Natural killer cell treated with Interleukin-12 subunit alpha and Interleukin-12 subunit beta and Interleukin-15 and Interleukin-18, amount 100 ng/mL, for 72 hours (primary cell): ENCODE measurements around the gene FBXO24. TPM values are rescaled to one million over a fixed set of nuclear protein-coding genes. Genes with fewer than 3 reads are reported as not detected.

Experiments
- ATAC-seq, 2 donors: fragments of 150-1000 bp; cut with Tn5 transposase in 1 of 2; sonication (Bioruptor Pico), chemical (Tn5 transposase) in 1 of 2; 2 replicates each; pipeline ENCODE4 v1.10.0; 2021
- DNase-seq: peaks from one replicate; pipeline ENCODE4 v3.0.0; 2022; ENCODE audit warnings: low spot score
- H3K27ac Mint-ChIP-seq, 2 donors: 1 replicate in 1 of 2; 2 replicates in 1 of 2; pipeline ENCODE4 v1.8.0; 2022; ENCODE audit warnings: mixed read lengths in 2 of 2, mild to moderate bottlenecking in 1 of 2, moderate library complexity in 1 of 2
- H3K27me3 Mint-ChIP-seq, 2 donors: 1 replicate in 1 of 2; 2 replicates in 1 of 2; pipeline ENCODE4 v1.8.0; 2022; ENCODE audit warnings: mixed read lengths in 2 of 2
- H3K36me3 Mint-ChIP-seq: one replicate; pipeline ENCODE4 v1.8.0; 2022; ENCODE audit warnings: mixed read lengths
- H3K4me1 Mint-ChIP-seq, 2 donors: 1 replicate in 1 of 2; 2 replicates in 1 of 2; pipeline ENCODE4 v1.8.0; 2022; ENCODE audit warnings: low read depth in 2 of 2, mixed read lengths in 2 of 2, mild to moderate bottlenecking in 1 of 2
- H3K4me3 Mint-ChIP-seq: one replicate; pipeline ENCODE4 v1.8.0; 2022; ENCODE audit warnings: mixed read lengths
- H3K9me3 Mint-ChIP-seq: 2 replicates; pipeline ENCODE4 v1.8.0; 2022; ENCODE audit warnings: mixed read lengths
- total RNA-seq, 2 donors: library from RNA; stranded (reverse); gene quantifications; one replicate each; pipeline ENCODE4 v1.2.3, GENCODE V29; 2022

The FBXO24 gene
- total RNA-seq, 2 donors from 2014 or later, result 0.21 TPM; not detected in 1

DNA sequence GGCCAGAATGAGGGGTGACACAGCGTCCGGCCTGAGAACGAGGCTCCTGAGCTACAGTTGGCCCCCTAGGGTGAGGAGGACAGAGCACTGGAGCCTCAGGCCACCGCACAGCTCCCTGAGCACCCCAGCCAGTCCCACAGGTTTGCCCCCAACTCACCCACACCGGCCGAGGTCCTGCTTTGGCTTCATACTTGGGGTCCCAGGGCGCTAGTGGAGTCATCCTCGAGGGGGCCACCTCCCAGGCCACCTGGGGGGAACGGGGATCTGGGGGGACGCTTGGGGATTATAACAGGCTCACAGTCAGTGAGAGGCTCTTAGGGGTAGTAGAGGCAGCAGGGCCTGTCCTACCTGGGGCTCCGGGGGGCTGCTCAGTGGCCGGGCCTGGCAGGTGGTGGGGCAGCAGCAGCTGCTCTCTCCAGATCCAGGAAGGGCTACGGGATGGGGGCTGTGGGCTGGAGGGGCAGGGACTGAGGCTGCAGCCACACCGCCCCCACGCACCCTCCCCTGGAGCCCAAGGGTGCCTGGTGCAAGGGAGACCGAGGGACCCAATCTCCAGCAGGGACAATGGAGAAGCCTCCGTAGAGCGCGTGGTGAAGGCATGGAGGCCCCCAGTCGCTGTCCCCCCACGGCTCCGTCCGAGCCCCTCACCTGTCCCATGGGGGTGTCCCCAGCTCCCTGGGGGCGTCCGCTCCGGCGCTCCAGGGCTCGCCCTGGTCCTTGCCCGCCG lies 13.0 kb upstream of the FBXO24 start:
- DNase-seq, result peak; percentile 59

GRCh38 chr7:100573691-100574361 lies 12.3 kb upstream of the FBXO24 start, which contains the start of gene SAP25:
TSS of gene SAP25 (minus strand) at chr7:100573900. CDS start at chr7:100573742, 158 bp downstream.
- peaks cover 4 to 7% of the 10 kb centered on the region in 2 donors for H3K4me1 Mint-ChIP-seq
- no peak within 1 kb of the TSS for H3K4me3 Mint-ChIP-seq
- no peaks in the 10 kb centered on the region for H3K36me3 Mint-ChIP-seq
- H3K9me3 Mint-ChIP-seq, result no peaks in the 10 kb centered on the region
- no peak within 1 kb of the TSS for H3K27ac Mint-ChIP-seq
- DNase-seq, result peak; percentile 60
- no peaks in the 10 kb centered on the region for H3K27me3 Mint-ChIP-seq
- no peak for ATAC-seq

More for the DNA sequence above, 13.0 kb upstream of the FBXO24 start:
- no peaks in the 10 kb centered on the region for H3K27me3 Mint-ChIP-seq
- no peak overlapping the region for H3K4me3 Mint-ChIP-seq
- ATAC-seq, result no peak
- no peaks in the 10 kb centered on the region for H3K9me3 Mint-ChIP-seq
- peaks cover 8 to 12% of the 10 kb centered on the region in 2 donors for H3K4me1 Mint-ChIP-seq
- no peak overlapping the region for H3K27ac Mint-ChIP-seq
- H3K36me3 Mint-ChIP-seq, result no peaks in the 10 kb centered on the region

DNA sequence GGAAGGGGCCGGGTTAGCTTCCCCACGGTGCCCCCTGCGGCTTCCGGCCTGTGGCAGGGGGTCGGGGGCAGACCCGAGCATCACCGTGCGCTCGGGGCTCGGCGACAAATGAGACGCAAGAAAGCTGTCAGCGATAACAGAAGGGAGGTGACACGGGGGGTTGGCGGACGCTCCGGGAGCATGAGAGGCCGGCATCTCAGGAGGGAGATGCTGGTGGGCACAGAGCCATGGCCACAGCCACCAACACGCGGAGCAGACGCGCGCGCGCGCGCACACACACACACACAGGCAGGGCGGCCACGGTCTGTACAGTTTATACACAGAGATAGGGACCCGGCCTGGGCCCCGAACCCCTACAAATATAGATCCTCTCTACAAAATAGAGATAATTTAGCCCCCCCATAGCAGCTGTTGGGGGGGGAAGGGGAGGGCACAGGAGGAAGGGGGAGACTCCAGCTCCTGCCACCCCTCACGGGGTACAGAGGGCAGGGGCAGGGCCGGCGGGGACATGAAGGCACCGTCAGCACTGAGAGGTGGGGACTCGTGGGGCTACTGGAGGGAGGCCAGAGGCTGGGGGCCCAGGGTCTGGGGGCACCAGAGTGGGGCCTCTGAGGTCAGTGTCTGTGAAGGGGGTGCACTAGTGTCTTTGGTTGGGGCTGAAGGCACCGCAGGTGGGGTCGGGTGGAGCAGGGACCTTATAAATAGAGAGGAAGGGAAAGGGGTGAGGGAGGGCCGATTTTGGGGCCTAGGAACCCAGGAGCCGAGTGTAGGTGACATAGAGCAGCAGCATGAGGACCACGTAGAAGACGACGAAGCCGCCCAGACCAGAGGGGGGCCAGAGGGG lies 11.5 kb upstream of the FBXO24 start:
- Mint-ChIP-seq H3K4me3 (no peak overlapping the region), H3K9me3 (no peaks in the 10 kb centered on the region), H3K4me1 (no peaks in the 10 kb centered on the region), H3K27me3 (no peaks in the 10 kb centered on the region), H3K36me3 (no peaks in the 10 kb centered on the region), H3K27ac (no peak overlapping the region)
- ATAC-seq (no peak), DNase-seq (peak; percentile 56)

GRCh38 chr7:100575206-100575631 lies 10.9 kb upstream of the FBXO24 start:
- no peak overlapping the region for H3K4me3 Mint-ChIP-seq
- H3K27ac Mint-ChIP-seq, result no peak overlapping the region

GRCh38 chr7:100575746-100576383 lies 10.3 kb upstream of the FBXO24 start:
- no peaks in the 10 kb centered on the region for H3K4me1 Mint-ChIP-seq

More at GRCh38 chr7:100575206-100575631, 10.9 kb upstream of the FBXO24 start:
- Mint-ChIP-seq H3K4me1 (no peaks in the 10 kb centered on the region), H3K36me3 (no peaks in the 10 kb centered on the region), H3K27me3 (no peaks in the 10 kb centered on the region), H3K9me3 (no peaks in the 10 kb centered on the region)
- DNase-seq (peak; percentile 57), ATAC-seq (no peak)

GRCh38 chr7:100576384-100576993 lies 9.6 kb upstream of the FBXO24 start:
- no peaks in the 10 kb centered on the region for H3K4me1 Mint-ChIP-seq
- ATAC-seq (no peak), DNase-seq (peak; percentile 56)
- H3K27me3 Mint-ChIP-seq, result no peaks in the 10 kb centered on the region
- H3K9me3 Mint-ChIP-seq, result no peaks in the 10 kb centered on the region
- no peaks in the 10 kb centered on the region for H3K36me3 Mint-ChIP-seq
- no peak overlapping the region for H3K4me3 Mint-ChIP-seq
- no peak overlapping the region for H3K27ac Mint-ChIP-seq

More at GRCh38 chr7:100575746-100576383, 10.3 kb upstream of the FBXO24 start:
- no peaks in the 10 kb centered on the region for H3K27me3 Mint-ChIP-seq
- DNase-seq (peak; percentile 45), ATAC-seq (no peak)
- H3K27ac Mint-ChIP-seq, result no peak overlapping the region
- H3K36me3 Mint-ChIP-seq, result no peaks in the 10 kb centered on the region
- no peaks in the 10 kb centered on the region for H3K9me3 Mint-ChIP-seq
- no peak overlapping the region for H3K4me3 Mint-ChIP-seq

- Mint-ChIP-seq H3K9me3 (no peaks in the 10 kb centered on the region), H3K4me3 (no peak overlapping the region), H3K27ac (no peak overlapping the region), H3K4me1 (no peaks in the 10 kb centered on the region), H3K27me3 (no peaks in the 10 kb centered on the region), H3K36me3 (no peaks in the 10 kb centered on the region)
- DNase-seq (peak; percentile 60), ATAC-seq (no peak)
These were observed 9.0 kb upstream of the FBXO24 start for GRCh38 chr7:100577103-100577502.

DNA sequence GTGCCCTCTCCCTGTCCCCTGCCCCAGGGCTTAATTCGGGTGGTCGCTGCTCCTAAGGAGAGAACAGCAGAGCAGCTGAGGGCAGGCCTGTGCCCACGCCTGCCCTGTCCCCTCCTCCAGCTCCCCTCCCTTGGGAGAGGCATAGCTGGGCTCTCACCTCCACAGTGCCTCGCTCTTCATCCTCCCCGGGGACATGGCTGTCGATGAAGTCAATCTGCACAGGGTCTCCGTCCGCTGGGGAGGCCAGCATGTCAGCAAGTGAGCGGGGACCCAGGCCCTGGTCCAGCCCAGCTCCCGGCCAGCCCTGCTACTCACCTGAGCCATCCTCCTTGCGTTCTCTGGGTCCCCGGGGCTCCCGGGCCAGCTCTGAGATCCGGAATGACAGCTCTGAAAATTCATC lies 8.6 kb upstream of the FBXO24 start:
- H3K36me3 Mint-ChIP-seq, result no peaks in the 10 kb centered on the region
- H3K9me3 Mint-ChIP-seq, result no peaks in the 10 kb centered on the region
- peak; percentile 50 for DNase-seq
- H3K27me3 Mint-ChIP-seq, result no peaks in the 10 kb centered on the region
- peaks cover 2 to 3% of the 10 kb centered on the region in 2 donors for H3K4me1 Mint-ChIP-seq
- H3K27ac Mint-ChIP-seq, result no peak overlapping the region
- no peak for ATAC-seq
- no peak overlapping the region for H3K4me3 Mint-ChIP-seq

DNA sequence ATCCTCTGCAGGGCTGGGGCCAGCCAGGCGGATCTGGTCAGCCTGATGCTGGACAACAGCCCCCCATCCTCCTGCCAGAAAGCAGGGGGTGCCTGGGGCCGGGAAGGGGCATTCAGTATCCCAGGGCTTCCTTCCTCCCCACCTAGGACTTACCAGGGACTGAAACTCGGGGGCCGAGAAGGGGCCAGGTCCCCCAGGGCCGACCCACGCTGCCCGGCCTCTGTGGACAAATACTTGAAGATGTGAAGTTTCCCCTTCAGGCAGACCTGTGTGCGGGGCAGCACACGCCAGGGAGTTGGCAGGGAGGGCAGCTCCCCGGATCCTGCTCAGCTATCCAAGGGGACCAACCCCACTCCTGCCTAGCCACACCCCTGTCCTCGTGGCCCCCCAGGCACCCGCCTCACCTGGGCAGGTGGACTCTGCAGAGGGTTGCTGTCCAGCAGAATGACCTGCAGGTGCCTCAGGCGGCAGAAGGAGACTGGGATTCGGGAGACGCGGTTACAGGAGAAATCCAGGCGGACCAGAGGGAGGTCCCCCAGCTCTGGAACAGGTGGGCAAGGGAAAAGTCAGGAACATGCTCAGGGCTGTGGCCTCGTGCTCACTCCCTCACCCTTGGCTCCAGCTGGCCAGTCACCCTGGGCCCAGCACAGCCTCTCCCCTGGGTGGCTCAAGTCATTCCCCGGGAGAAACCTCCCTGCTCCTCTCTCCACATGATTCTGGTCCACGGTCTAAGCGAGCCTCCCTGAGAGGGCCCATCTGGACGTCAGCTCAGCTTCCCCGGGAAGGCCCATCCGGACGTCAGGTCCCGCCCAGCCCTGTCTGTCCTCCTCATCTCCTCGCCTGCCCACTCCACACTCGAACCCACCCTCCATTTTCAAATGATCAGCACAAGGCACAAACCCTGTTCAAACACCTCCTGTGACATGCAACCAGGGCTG lies 7.6 kb upstream of the FBXO24 start:
- no peaks in the 10 kb centered on the region for H3K9me3 Mint-ChIP-seq
- H3K36me3 Mint-ChIP-seq, result no peaks in the 10 kb centered on the region
- H3K4me1 Mint-ChIP-seq, result peaks cover 8 to 9% of the 10 kb centered on the region in 2 donors
- H3K4me3 Mint-ChIP-seq, result no peak overlapping the region
- no peaks in the 10 kb centered on the region for H3K27me3 Mint-ChIP-seq
- no peak overlapping the region for H3K27ac Mint-ChIP-seq
- no peak for ATAC-seq
- DNase-seq, result no peak

- H3K27me3 Mint-ChIP-seq, result no peaks in the 10 kb centered on the region
- no peak for DNase-seq
- no peak overlapping the region for H3K4me3 Mint-ChIP-seq
- peaks cover 25 to 29% of the 10 kb centered on the region in 2 donors for H3K4me1 Mint-ChIP-seq
- no peak overlapping the region for H3K27ac Mint-ChIP-seq
- H3K9me3 Mint-ChIP-seq, result no peaks in the 10 kb centered on the region
- no peak for ATAC-seq
- H3K36me3 Mint-ChIP-seq, result no peaks in the 10 kb centered on the region
These were observed 5.5 kb upstream of the FBXO24 start for GRCh38 chr7:100580466-100581283.

GRCh38 chr7:100582041-100582579 lies 4.0 kb upstream of the FBXO24 start:
- H3K4me3 Mint-ChIP-seq, result peak overlapping the region; percentile 57
- H3K9me3 Mint-ChIP-seq, result no peaks in the 10 kb centered on the region
- H3K27ac Mint-ChIP-seq, result peak overlapping the region in 1 of 2 donors; percentile 96
- H3K27me3 Mint-ChIP-seq, result no peaks in the 10 kb centered on the region
- DNase-seq, result no peak
- no peak for ATAC-seq
- H3K4me1 Mint-ChIP-seq, result peaks cover 25 to 29% of the 10 kb centered on the region in 2 donors
- no peaks in the 10 kb centered on the region for H3K36me3 Mint-ChIP-seq
